ENCODE results near the gene CAMKK2.
"Not testable (repeated sequence)": the region's sequence is repeated elsewhere in the genome, so short reads cannot be mapped to it uniquely, and the experiment has no call there.

CAMKK2 gene

GRCh38 chr12:121298411-121298810 lies 1.9 kb upstream of the CAMKK2 start:
- DNase-seq (ENCODE audit: low spot score) = not testable (repeated sequence)

- peak; percentile 24 for DNase-seq (ENCODE audit: low spot score)
Observed at GRCh38 chr12:121297435-121297991, 1.0 kb upstream of the CAMKK2 start.

- DNase-seq (ENCODE audit: low spot score) = peak; percentile 22
Observed at GRCh38 chr12:121295746-121296617, 527 bp downstream of the CAMKK2 start.

DNA sequence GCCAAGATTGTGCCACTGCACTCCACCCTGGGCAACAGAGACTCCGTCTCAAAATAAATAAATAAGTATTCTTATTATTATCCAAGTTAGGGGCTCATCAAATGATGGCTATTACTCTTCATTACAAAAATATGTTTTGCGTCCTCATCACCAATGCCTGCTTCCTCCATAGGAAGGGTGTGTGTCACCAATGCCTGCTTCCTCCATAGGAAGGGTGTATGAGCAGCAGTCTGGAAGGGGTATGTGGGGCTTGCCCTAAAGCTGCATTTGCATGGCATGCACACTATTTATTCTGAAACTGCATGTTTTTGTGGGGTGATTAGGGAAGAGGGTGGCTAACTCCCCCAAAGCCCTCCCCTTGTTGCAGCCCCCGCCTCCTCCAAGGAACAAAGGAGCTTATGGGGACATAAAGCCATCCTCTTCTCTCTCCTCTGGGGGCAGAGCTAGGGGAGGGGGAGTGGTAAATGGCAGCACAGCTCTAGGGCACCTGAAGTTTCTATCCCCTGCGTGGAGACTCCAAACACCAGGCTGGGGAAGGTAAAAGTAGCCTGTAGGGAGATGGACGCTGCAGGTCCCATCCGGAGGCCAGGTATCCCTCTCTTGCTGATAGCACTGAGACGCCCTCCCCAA lies 1.3 kb downstream of the CAMKK2 start:
- DNase-seq (ENCODE audit: low spot score) = peak; percentile 15

- no peak for DNase-seq (ENCODE audit: low spot score)
Observed at GRCh38 chr12:121294151-121294889, 2.2 kb downstream of the CAMKK2 start.

GRCh38 chr12:121293603-121294002 lies 2.9 kb downstream of the CAMKK2 start:
- DNase-seq (ENCODE audit: low spot score) = no peak

GRCh38 chr12:121290410-121290809 lies 6.1 kb downstream of the CAMKK2 start:
- DNase-seq (ENCODE audit: low spot score) = no peak

GRCh38 chr12:121289962-121290361 lies 6.5 kb downstream of the CAMKK2 start:
- DNase-seq (ENCODE audit: low spot score) = no peak

DNA sequence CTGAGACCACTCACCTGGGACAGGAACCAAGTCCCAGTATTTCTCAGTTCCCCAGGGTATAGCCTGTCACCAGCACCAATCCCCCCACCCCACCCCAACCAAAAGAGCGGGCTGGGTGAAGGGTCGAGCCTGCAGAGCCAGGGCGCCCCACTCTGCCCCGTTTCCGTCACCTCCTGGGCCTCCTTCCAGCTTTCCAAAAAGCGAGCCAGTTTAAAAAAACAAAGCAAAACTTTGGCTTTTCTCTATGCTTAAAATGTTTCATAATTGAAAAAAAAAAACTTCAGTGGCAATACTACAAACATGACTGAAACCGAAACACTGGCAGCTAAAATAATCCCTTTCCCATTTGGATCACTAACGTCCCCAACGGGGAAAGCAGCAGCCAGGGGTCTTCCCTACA lies 7.5 kb downstream of the CAMKK2 start:
- no peak for DNase-seq (ENCODE audit: low spot score)

GRCh38 chr12:121288158-121288845 lies 8.2 kb downstream of the CAMKK2 start:
- no peak for DNase-seq (ENCODE audit: low spot score)

- no peak for DNase-seq (ENCODE audit: low spot score)
Observed at GRCh38 chr12:121287267-121287954, 9.1 kb downstream of the CAMKK2 start.

DNA sequence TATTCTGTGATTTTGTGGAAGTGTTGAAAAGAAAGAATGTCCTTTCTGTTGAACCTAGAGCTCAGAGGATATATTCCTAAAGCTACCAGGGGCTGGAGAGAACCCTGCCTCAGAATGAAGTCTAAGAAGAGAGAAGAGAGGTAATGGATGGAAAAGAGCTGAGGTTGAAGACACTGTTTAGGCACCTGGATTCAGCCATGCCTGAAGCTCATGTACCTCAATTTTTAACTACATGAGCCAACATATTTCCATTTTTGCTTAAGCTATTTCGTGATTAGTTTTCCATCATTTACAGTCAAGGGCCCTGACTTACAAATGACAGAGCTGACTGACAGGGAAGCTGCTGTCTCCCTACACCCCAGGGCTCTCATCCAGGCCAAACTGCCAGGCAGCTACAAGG lies 10.7 kb downstream of the CAMKK2 start:
- DNase-seq (ENCODE audit: low spot score) = no peak

GRCh38 chr12:121284551-121285390 lies 11.7 kb downstream of the CAMKK2 start:
- DNase-seq (ENCODE audit: low spot score) = no peak

DNA sequence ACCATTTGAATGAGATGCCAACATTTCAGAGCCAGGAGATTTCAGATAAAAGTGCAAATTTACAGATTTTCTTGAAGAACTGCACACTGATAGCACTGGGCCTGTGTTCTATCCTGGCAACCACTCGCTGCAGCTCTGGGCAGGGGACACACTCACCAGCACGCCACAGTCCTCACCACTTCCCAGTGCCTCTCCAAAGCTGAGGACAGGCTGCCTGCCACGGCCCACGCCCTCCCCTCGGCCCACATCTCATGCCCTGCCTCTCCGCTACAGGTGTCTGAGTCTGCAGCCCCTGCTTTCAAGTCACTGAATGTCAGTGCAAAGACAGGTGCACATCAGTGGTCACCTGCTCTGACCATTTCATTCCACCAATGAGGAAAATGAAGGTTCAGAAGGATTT lies 12.7 kb downstream of the CAMKK2 start:
- no peak for DNase-seq (ENCODE audit: low spot score)

GRCh38 chr12:121283388-121283787 lies 13.1 kb downstream of the CAMKK2 start:
- no peak for DNase-seq (ENCODE audit: low spot score)

- DNase-seq (ENCODE audit: low spot score) = not testable (repeated sequence)
Observed at GRCh38 chr12:121282910-121283309, 13.6 kb downstream of the CAMKK2 start.

GRCh38 chr12:121282072-121282742 lies 14.3 kb downstream of the CAMKK2 start:
- no peak for DNase-seq (ENCODE audit: low spot score)

- not testable (repeated sequence) for DNase-seq (ENCODE audit: low spot score)
Observed at GRCh38 chr12:121281116-121281515, 15.4 kb downstream of the CAMKK2 start.

- DNase-seq (ENCODE audit: low spot score) = not testable (repeated sequence)
Observed at GRCh38 chr12:121280531-121280930, 16.0 kb downstream of the CAMKK2 start.

- no peak for DNase-seq (ENCODE audit: low spot score)
Observed at GRCh38 chr12:121279507-121279915, 17.0 kb downstream of the CAMKK2 start.

Measured in activated CD4-positive, alpha-beta T cell treated with anti-CD3 and anti-CD28 coated beads, Interleukin-2, Interleukin-4, amounts not matched to agents 100 ng/mL and 50 ng/mL, durations not matched to agents 16 hours and 8 hours (primary cell).